SJCRH30 (cell line): ENCODE measurements around the gene TRIM37. TPM values are rescaled to one million over a fixed set of nuclear protein-coding genes. Genes with fewer than 3 reads are reported as not detected.

Experiments
- DNase-seq, 2 experiments: peaks; one replicate each; pipeline ENCODE4 v3.0.0-alpha.2; 2015 to 2020
- H3K27ac ChIP-seq: fragments of 250-450 bp; sonication (Bioruptor Pico); 2 replicates; pipeline ENCODE4 v1.5.1; 2020; ENCODE audit warnings: mild to moderate bottlenecking, moderate library complexity
- H3K27me3 ChIP-seq: fragments of 250-450 bp; sonication (Bioruptor Pico); 2 replicates; pipeline ENCODE4 v1.5.1; 2020; ENCODE audit warnings: mild to moderate bottlenecking, moderate library complexity
- H3K36me3 ChIP-seq: fragments of 250-450 bp; sonication (Bioruptor Pico); 2 replicates; pipeline ENCODE4 v1.5.1; 2020; ENCODE audit warnings: mild to moderate bottlenecking, moderate library complexity
- H3K4me1 ChIP-seq: fragments of 250-450 bp; sonication (Bioruptor Pico); 2 replicates; pipeline ENCODE4 v1.5.1; 2020; ENCODE audit warnings: mild to moderate bottlenecking, moderate library complexity
- H3K4me3 ChIP-seq: fragments of 250-450 bp; sonication (Bioruptor Pico); 2 replicates; pipeline ENCODE4 v1.5.1; 2020; ENCODE audit warnings: mild to moderate bottlenecking, moderate library complexity
- H3K9me3 ChIP-seq: fragments of 250-450 bp; sonication (Bioruptor Pico); replicated peaks from 2 replicates; pipeline ENCODE4 v1.5.1; 2020; ENCODE audit warnings: mild to moderate bottlenecking, moderate library complexity
- total RNA-seq: library from RNA; depleted of rRNA; stranded (reverse); fragments of >200 nt; shearing (Covaris generic); gene quantifications from 2 replicates; pipeline ENCODE4 v1.2.3, GENCODE V29; 2014; rRNA removed

TRIM37 gene, protein sequence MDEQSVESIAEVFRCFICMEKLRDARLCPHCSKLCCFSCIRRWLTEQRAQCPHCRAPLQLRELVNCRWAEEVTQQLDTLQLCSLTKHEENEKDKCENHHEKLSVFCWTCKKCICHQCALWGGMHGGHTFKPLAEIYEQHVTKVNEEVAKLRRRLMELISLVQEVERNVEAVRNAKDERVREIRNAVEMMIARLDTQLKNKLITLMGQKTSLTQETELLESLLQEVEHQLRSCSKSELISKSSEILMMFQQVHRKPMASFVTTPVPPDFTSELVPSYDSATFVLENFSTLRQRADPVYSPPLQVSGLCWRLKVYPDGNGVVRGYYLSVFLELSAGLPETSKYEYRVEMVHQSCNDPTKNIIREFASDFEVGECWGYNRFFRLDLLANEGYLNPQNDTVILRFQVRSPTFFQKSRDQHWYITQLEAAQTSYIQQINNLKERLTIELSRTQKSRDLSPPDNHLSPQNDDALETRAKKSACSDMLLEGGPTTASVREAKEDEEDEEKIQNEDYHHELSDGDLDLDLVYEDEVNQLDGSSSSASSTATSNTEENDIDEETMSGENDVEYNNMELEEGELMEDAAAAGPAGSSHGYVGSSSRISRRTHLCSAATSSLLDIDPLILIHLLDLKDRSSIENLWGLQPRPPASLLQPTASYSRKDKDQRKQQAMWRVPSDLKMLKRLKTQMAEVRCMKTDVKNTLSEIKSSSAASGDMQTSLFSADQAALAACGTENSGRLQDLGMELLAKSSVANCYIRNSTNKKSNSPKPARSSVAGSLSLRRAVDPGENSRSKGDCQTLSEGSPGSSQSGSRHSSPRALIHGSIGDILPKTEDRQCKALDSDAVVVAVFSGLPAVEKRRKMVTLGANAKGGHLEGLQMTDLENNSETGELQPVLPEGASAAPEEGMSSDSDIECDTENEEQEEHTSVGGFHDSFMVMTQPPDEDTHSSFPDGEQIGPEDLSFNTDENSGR
- 32.6 and 44.9 TPM in 2 replicates for total RNA-seq

DNA sequence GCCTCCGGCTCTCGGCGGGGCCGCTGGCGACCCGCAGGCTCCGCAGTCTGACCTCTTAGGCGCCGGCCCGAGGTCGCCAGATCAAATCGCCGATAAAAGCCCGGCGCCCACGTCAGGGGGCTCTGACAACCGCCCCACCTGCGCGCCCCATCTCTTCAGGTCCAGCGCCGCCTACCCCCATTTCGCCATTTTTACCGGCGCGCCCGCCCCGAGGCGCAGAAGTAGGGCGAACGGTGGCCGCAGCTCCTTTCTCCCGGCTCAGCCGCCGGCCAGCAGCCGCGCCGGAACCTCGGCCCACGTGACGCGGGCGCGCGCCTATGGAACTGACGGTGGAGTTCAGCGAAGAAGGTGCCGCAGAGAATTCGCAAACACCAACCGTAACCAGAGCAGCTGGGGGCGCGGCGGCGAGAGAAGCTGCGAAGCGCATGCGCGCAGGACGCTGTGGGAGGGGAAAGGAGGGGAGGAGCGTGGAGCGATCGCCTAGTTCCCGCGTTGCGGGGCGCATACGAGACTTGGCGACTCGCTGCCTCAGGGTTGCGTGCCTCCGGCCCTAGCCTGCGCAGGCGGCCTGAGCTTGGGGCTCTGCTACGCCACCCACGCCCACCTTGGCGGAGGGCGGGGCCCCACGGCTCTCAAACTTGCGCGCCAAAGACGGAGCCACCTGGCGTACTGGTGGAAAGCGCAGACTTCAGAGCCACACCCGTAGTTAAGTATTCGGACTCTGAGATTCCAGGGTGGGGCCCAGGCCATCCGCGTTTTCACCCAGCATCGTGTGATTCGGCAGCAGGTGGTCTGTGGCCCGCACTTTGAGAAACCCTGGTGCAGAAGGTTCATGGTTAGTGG is at the start of gene TRIM37:
Gene TRIM37, minus strand, starts transcription at position 418 of the 843 bp plus-strand sequence. CDS start 419 bp downstream, outside the sequence.
- peak; percentile 97 to 98 for DNase-seq
- Histone ChIP-seq H3K27ac (peak within 1 kb of the TSS; percentile 82), H3K9me3 (no peaks in the 10 kb centered on the region), H3K27me3 (no peaks in the 10 kb centered on the region), H3K4me1 (no peaks in the 10 kb centered on the region), H3K36me3 (peaks cover 16% of the 10 kb centered on the region), H3K4me3 (peak within 1 kb of the TSS; percentile 75)

DNA sequence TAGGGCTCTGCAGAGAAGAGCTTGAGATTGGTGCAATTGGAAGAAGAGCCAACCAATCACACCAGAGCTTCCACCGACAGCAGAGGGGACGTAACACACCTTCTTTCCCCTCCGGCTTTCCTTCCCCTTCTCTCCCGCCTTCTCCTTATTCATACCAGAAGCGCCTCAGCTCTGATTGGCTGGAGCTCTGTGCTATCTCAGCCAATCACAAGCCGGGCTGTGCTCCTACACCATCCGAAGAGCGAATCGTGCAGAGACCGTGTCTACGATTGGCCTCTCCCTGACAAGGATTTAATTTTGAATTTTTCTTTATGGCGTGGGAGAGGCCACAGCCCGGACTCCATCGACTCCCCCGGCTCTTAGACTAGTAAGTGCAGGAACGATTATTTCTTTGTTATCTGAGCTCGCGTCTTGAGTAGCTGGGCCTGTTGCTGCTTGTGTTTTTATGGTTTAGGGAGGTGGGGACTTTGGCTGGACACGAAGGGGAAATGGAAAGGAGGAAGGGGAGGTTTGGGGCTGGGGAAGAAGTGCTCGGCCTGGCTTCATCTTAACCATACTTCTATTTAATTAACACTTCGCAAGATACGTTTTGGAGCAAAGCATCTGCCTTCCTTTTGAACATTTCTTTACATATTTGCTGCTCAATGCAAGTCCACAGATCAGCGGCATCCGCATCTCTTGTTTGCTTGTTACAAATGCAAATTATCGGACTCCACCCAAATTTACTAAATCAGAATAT is 48.9 kb upstream of the TRIM37 start, which contains the start of gene PRR11:
Gene PRR11, plus strand, starts transcription at position 308 of the 739 bp plus-strand sequence. CDS start 14,007 bp downstream, outside the sequence.
- peak; percentile 98 to 99 for DNase-seq
- H3K27ac ChIP-seq, result peak within 1 kb of the TSS; percentile 94
- peaks cover 9% of the 10 kb centered on the region; the same call in 1 of the 2 replicates for H3K36me3 ChIP-seq
- no peaks in the 10 kb centered on the region for H3K27me3 ChIP-seq
- H3K4me1 ChIP-seq, result peaks cover 9% of the 10 kb centered on the region
- H3K4me3 ChIP-seq, result peak within 1 kb of the TSS; percentile 65
- no peaks in the 10 kb centered on the region for H3K9me3 ChIP-seq

DNA sequence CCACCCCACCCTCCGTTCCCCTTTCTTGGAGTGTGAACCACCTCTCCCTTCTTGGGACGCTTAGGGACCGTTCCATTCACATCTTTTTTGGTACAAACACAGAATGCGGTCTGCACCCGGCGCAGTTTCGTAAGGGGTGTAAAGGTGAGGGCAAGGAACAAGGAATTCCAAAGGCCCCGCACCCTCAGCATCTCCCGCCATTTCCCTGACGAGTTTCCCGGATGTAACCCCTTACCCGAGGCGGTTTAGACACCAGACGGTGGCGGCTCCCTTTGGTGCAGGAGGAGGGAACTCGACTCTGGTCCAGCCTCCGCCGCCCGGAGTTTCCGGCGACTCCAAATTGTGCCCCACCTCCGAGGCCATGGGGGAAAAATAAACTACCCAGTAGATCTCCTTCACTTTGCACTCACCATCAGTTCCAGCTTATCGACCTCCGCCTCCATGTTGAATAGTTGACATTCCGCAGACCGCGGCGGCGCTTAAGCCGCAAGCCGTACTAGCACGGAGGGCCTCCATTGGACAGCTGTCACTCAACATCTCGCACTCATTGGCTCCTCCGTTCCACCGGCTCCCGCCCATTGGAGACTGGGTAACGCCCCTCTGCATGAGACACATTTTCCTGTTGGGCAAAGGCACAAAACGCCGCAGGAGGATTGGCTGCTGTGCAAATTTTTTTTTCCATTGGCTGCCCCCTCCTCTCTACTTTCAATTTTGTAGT is 48.2 kb upstream of the TRIM37 start, which contains the start of gene SKA2:
Gene SKA2, minus strand, starts transcription at position 466 of the 718 bp plus-strand sequence. Its CDS starts 23 bp downstream, at position 443.
- peak; percentile 88 to 99 for DNase-seq
- H3K4me1 ChIP-seq, result peaks cover 9% of the 10 kb centered on the region

DNA sequence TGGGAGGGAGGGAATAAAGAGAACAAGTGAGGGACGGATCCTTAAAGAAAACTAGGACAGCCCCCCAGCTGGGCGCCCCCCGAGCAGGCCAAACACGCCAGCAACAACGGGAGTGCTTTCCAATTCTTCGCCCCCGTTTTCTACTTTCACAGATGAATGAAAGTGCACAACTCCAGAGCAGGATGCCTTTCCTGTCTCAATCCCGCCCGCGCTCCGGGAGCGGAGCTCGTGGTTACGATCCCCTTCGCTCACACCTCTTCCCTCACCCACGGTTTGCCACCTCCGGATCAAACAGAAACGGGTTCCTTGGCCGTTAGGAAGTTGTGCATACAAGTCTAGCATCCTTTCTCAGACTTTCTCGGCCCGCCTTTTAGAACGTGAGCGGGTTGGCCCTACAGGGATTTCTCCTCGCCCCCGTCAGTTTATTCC is 47.6 kb upstream of the TRIM37 start:
- H3K27ac ChIP-seq, result peak overlapping the region; percentile 94
- peak; percentile 47 to 66 for DNase-seq
- no peaks in the 10 kb centered on the region for H3K27me3 ChIP-seq
- H3K36me3 ChIP-seq, result peaks cover 12% of the 10 kb centered on the region; the same call in 1 of the 2 replicates
- H3K4me3 ChIP-seq, result peak overlapping the region; percentile 65
- H3K4me1 ChIP-seq, result peaks cover 12% of the 10 kb centered on the region
- H3K9me3 ChIP-seq, result no peaks in the 10 kb centered on the region

More for the DNA sequence above, 48.2 kb upstream of the TRIM37 start, which contains the start of gene SKA2:
- H3K36me3 ChIP-seq, result peaks cover 9% of the 10 kb centered on the region; the same call in 1 of the 2 replicates
- peak within 1 kb of the TSS; percentile 65 for H3K4me3 ChIP-seq
- no peaks in the 10 kb centered on the region for H3K27me3 ChIP-seq
- H3K9me3 ChIP-seq, result no peaks in the 10 kb centered on the region
- peak within 1 kb of the TSS; percentile 94 for H3K27ac ChIP-seq

DNA sequence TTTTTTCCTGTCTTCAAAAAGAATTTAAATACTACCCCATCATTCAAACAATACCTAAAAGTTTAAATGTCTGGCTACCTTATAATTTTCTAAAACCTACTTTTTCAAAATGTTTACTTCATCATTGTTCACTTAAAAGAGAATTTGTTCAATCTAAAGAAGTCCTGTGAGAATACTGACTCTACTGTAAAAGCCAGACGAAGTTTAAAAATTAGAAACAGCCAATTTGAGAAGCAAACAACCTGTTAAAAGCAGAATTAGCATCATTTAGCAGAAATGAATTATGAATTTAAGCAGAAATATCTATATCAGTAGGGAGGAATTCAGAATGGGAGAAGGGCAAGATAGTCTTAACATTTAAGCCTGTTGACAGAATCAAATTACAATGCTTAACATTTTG is 46.2 kb upstream of the TRIM37 start:
- H3K27me3 ChIP-seq, result no peaks in the 10 kb centered on the region
- H3K36me3 ChIP-seq, result peaks cover 12% of the 10 kb centered on the region; the same call in 1 of the 2 replicates
- H3K4me1 ChIP-seq, result peaks cover 12% of the 10 kb centered on the region
- DNase-seq, result no peak
- peak overlapping the region; percentile 65 for H3K4me3 ChIP-seq
- H3K27ac ChIP-seq, result peak overlapping the region; percentile 94; the same call in 1 of the 2 replicates
- H3K9me3 ChIP-seq, result no peaks in the 10 kb centered on the region

DNA sequence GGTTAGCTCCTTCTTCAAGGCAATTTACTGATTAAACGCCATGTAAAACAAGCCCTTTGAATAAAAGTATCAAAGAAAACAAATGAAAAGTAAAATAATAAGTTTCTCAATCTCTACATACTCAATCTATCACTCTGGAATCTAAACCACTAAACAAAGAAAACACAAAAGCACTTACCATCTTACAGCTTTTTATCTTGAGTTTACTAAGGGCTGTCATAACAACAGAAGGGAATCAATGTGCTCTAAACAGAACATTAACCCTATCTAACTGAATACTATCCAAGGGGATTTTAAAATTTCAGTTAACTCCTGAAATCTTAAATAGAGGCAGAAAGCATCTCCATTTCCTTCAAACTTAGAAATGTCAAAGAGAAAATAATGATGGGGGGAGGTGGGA is 44.9 kb upstream of the TRIM37 start:
- Histone ChIP-seq H3K4me1 (peaks cover 12% of the 10 kb centered on the region), H3K9me3 (no peaks in the 10 kb centered on the region), H3K27me3 (no peaks in the 10 kb centered on the region), H3K4me3 (no peak overlapping the region), H3K36me3 (peaks cover 13% of the 10 kb centered on the region), H3K27ac (no peak overlapping the region)
- no peak for DNase-seq

DNA sequence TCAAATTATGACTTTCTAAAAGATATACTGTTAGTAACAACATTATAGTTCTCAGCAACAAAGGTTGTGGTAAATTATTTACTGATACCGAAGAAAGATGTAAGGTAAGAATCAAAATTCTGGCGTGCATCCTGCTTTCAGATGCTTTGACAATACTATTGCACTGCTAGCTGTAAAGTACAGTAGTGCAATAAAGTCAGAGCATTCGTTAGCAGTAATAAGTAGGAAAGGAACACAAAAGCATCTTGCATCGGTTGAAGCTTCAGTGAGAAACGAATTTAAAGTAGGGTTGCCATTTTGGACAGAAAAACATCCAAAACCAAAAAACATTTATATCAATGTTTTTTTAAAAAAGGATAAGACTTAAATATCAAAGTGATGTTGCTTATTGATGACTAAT is 44.3 kb upstream of the TRIM37 start:
- peaks cover 12% of the 10 kb centered on the region for H3K4me1 ChIP-seq
- no peaks in the 10 kb centered on the region for H3K9me3 ChIP-seq
- no peak overlapping the region for H3K4me3 ChIP-seq
- H3K27me3 ChIP-seq, result no peaks in the 10 kb centered on the region
- peaks cover 14% of the 10 kb centered on the region for H3K36me3 ChIP-seq
- H3K27ac ChIP-seq, result no peak overlapping the region
- no peak for DNase-seq

DNA sequence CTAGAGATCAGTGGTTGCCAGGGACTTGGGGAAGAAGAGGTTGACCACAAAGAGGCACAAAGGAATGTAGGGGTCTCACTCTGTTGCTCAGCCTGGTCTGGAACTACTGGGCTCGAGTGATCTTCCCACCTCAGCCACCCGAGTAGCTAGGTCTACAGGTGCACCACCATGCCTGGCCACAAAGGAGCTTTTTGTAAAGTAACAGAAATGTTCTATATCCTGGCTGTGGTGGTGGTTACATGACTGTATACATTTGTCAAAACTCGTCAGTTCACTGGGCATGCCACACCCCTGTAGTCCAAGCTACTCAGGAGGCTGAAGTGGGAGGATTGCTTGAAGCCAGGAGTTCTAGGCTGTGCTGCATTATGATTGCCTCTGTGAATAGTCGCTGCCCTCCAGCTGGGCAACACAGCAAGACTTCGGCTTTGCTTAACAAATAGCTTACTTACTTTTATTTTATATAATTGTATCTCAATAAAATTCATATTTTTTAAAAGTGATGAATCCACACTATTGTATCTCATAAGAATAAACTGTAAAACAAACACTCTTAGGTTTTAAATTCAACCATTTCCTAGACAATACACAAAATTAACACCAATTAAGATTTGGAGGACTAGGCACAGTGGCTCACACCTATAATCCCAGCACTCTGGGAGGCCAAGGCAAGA is 43.3 kb upstream of the TRIM37 start:
- Histone ChIP-seq H3K4me1 (peaks cover 12% of the 10 kb centered on the region), H3K4me3 (no peak overlapping the region), H3K36me3 (peaks cover 14% of the 10 kb centered on the region), H3K27ac (no peak overlapping the region), H3K27me3 (no peaks in the 10 kb centered on the region), H3K9me3 (no peaks in the 10 kb centered on the region)
- DNase-seq, result no peak

DNA sequence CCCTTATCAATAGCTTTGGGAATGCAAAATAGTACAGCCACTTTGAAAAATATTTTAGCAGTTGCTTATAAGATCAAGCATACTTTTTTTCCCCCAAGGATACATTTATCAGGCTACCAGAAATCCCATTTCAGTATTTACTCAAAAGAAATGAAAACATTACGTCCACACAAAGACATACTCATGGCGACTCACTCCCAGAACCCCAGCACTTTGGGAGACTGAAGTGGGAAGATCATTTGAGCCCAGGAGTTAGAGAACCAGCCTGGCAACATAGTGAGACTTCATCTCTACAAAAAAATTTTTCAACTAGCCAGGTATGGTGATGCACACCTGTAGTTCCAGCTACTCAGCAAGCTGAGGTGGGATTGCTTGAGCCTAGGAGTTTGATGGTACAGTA is 42.4 kb upstream of the TRIM37 start:
- H3K27ac ChIP-seq, result no peak overlapping the region
- H3K9me3 ChIP-seq, result no peaks in the 10 kb centered on the region
- no peak overlapping the region for H3K4me3 ChIP-seq
- no peak for DNase-seq
- no peaks in the 10 kb centered on the region for H3K27me3 ChIP-seq
- peaks cover 12% of the 10 kb centered on the region for H3K4me1 ChIP-seq
- H3K36me3 ChIP-seq, result peaks cover 24% of the 10 kb centered on the region

DNA sequence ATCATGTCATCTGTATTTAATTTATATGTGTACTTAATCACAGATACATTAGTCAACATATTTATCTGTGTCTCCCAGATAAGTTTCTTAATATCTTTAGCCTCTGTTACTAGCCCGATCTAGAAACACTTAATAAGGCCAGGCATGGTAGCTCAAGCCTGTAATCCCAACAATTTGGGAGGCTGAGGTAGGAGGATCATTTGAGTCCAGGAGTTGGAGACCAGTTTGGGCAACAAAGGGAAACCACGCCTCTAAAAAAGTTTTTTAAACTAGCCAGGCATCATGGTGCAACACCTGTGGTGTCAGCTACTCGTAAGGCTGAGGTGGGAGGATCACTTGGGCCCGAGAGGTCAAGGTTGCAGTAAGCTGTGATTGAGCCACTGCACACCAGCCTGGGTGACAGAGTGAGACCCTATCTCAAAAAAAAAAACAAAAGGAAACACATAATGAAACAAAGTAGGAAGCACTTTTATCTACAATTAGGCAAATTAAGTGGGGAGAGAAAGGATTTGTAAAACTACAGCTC is 39.0 kb upstream of the TRIM37 start:
- no peak for DNase-seq
- no peak overlapping the region for H3K4me3 ChIP-seq
- no peaks in the 10 kb centered on the region for H3K9me3 ChIP-seq
- peaks cover 23% of the 10 kb centered on the region for H3K36me3 ChIP-seq
- no peak overlapping the region for H3K27ac ChIP-seq
- no peaks in the 10 kb centered on the region for H3K27me3 ChIP-seq
- 0 out of 2 replicates have a peak, but pooled peaks cover 2% of the 10 kb centered on the region for H3K4me1 ChIP-seq

DNA sequence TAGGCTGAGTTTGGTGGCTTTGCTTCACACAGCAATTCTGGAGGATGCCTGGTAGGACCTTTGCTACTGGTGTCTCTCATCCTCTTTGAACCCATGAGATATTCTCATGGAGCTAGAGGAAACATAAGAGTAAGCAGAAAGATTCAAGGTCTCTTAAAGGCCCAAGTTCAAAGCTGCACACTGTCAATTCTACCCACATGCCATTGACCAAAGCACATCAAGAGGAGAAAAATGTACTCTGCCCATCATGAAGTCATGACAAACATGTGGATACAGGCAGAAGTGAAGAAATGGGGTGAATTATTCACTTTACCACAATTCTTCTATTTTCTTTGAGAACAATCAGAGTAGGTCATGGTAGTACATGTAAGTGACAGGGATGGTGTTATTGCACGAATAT is 35.2 kb upstream of the TRIM37 start:
- Histone ChIP-seq H3K4me1 (no peaks in the 10 kb centered on the region), H3K27ac (no peak overlapping the region), H3K4me3 (no peak overlapping the region), H3K9me3 (no peaks in the 10 kb centered on the region), H3K36me3 (peaks cover 19% of the 10 kb centered on the region), H3K27me3 (no peaks in the 10 kb centered on the region)
- no peak for DNase-seq

DNA sequence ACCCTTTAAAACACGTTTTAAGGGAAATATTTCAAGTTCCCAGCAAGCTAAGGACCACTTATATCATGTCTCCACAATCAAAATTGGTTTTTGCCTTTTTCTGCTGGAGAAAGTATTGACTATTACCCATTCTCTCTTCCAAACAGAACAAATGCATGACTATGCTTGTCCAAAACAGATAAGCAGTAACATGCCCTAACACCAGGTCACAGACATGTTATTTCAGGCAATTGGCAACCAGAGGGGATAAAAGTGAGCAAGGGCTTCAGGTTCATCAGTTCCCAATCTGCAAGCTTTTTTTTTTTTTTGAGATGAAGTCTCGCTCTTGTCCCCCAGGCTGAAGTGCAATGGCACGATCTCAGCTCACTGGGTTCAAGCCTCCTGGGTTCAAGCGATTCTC is 33.3 kb upstream of the TRIM37 start:
- H3K9me3 ChIP-seq, result no peaks in the 10 kb centered on the region
- no peak overlapping the region for H3K4me3 ChIP-seq
- no peaks in the 10 kb centered on the region for H3K4me1 ChIP-seq
- H3K36me3 ChIP-seq, result peaks cover 17% of the 10 kb centered on the region
- no peaks in the 10 kb centered on the region for H3K27me3 ChIP-seq
- no peak overlapping the region for H3K27ac ChIP-seq
- DNase-seq, result no peak
